SK-N-MC (cell line): Measurements from ENCODE around the gene PAK4.

Source experiments
- DNase-seq: peaks from one replicate; pipeline ENCODE4 v3.0.0-alpha.2; 2011; ENCODE audit warnings: low read depth, low spot score
- H3K27ac ChIP-seq: fragments of 200-600 bp; sonication (generic); 2 replicates; pipeline ENCODE4 v1.5.1; 2016; ENCODE audit warnings: mixed run types
- H3K36me3 ChIP-seq: fragments of 200-600 bp; sonication (generic); 2 replicates; pipeline ENCODE4 v1.6.1; 2017; ENCODE audit warnings: antibody characterized with exemption, low read length, mixed read lengths; ENCODE audit not compliant: insufficient read depth
- H3K4me3 ChIP-seq: fragments of 200-600 bp; sonication (generic); 2 replicates; pipeline ENCODE4 v1.5.1; 2016
- H3K9ac ChIP-seq: fragments of 200-600 bp; sonication (generic); 2 replicates; pipeline ENCODE4 v1.8.0; 2017; ENCODE audit warnings: mixed run types, mixed read lengths; ENCODE audit not compliant: insufficient read length
- H3K9me3 ChIP-seq: fragments of 200-600 bp; sonication (generic); 2 replicates; pipeline ENCODE4 v1.6.1; 2017; ENCODE audit warnings: low read depth, mild to moderate bottlenecking, antibody characterized with exemption, low read length, moderate library complexity, mixed read lengths
- EZH2 ChIP-seq: fragments of 200-600 bp; sonication (generic); IDR thresholded peaks from one replicate; pipeline ENCODE4 v1.6.1; 2017; ENCODE audit warnings: antibody characterized with exemption
- FOXP2 ChIP-seq: optimal IDR thresholded peaks from 2 replicates; pipeline ENCODE3; 2011; ENCODE audit warnings: mild to moderate bottlenecking, moderate library complexity; ENCODE audit not compliant: insufficient read depth; ENCODE audit errors: extremely low read length, control extremely low read depth
- POLR2AphosphoS5 ChIP-seq: IDR thresholded peaks from 2 replicates; pipeline ENCODE4 v1.6.1; 2012; ENCODE audit warnings: mild to moderate bottlenecking, low read depth, low read length, borderline replicate concordance

PAK4 gene

DNA sequence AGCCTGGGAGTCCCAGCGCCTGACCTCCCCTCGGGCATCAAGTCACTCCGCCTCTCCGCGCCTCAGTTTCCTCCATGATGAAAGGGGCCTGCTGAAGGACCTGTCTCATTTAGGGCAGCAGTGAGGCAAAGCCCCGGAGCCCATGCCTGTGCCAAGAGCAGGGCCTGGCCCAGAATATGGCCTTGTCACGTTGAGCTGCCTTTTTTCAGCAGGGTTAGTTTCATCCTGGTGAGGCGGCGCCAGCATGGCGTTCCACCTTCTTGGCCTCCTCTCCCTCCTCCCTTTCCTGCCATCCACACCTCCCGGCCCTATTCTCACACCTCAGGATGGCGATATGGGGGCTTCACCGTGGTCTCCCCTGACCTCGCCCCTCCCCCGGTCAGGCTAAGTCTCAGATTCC, 30.2 kb downstream of the PAK4 start:
- H3K9ac ChIP-seq: no peak overlapping the region
- TF ChIP-seq EZH2: no peak
- TF ChIP-seq FOXP2: no peak
- no peak for TF ChIP-seq POLR2AphosphoS5
- DNase-seq: no peak
- no peak overlapping the region for H3K27ac ChIP-seq
- no peaks in the 10 kb centered on the region for H3K36me3 ChIP-seq
- no peaks in the 10 kb centered on the region for H3K9me3 ChIP-seq
- no peak overlapping the region for H3K4me3 ChIP-seq

DNA sequence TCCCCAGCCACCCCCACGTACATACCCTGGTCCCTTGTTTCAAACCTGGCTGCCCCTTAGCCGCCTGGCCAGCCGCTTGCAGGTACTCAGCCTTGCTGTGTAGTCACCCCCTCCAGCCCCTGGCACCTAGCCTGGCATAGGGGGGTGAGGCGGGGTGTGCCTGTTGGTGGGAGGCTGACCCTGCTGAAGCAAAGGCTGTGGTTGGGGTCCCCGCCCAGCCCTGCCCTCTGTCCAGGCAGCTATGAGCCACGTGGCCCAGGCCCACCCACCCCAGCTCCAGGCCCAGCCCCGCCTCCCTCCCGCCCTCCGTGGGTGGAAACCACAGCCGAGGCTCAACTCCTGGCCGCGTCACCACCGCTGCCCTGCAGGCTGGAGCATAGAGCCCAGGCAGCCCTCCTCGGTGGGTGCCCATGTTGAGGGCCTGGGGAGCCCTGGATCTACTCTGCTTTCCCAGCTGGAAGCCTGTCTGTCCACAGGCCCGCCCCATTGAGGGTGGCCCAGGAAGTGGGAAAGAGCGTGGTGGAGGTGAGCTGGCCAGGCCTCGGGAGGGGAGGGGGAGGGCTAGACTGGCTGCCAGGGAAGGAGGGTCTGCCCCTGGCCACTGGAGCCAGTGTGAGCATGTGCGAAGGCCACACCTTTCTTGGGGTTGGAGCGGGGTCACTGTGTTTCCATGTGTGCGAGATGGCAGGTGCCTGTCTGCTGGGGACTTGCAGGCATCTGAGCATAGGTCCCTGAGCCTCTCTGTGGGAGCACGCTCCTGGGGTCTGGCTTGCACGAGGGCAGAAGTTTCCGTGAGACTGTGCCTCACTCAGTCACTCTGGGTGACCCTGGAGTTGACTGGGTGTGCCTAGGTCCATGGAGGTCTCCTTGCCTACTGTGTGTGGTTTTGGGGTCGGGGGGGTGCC, 31.0 kb downstream of the PAK4 start:
- DNase-seq: no peak

DNA sequence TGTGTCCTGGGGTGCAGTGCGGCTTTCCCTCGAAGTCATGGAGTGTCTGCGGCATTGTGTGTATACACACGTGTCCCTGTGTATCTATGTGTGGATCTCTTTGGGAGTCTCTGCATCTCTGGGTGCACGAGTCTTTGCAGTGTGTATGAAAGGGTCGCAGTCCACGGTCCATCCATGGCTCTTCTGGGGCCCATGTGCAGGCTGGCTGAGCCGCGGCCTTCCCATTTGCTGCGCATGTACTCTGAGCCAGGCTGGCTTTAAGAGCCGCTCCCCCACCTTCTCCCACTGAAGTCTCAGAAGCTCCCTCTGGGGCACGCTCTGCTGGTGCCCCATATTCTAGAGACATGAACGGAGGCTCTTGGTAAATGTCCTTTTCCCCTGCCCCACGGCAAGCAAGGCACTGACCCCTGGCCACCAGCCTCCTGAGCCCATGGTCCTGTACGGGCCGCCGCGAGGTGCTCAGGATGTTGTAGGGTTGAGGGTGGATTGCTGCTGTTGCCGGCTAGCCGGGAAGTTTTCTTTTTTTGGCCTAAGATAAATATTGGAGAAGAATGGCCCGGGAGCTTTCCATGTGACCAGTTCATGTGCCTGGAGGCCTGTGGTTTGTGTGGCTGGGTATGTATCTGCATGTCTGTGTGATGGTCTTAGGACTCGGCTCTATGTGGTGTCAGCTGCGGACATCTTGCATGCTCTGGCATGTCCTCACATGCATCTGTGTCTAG, 31.9 kb downstream of the PAK4 start:
- Histone ChIP-seq H3K4me3 (no peak overlapping the region), H3K27ac (no peak overlapping the region), H3K9ac (no peak overlapping the region), H3K36me3 (no peaks in the 10 kb centered on the region), H3K9me3 (no peaks in the 10 kb centered on the region)
- DNase-seq: no peak
- no peak for TF ChIP-seq EZH2
- no peak for TF ChIP-seq FOXP2
- no peak for TF ChIP-seq POLR2AphosphoS5

More for the DNA sequence above, 31.0 kb downstream of the PAK4 start:
- Histone ChIP-seq H3K9me3 (no peaks in the 10 kb centered on the region), H3K36me3 (no peaks in the 10 kb centered on the region), H3K4me3 (no peak overlapping the region), H3K27ac (no peak overlapping the region), H3K9ac (no peak overlapping the region)
- no peak for TF ChIP-seq FOXP2
- TF ChIP-seq EZH2: no peak
- TF ChIP-seq POLR2AphosphoS5: no peak

DNA sequence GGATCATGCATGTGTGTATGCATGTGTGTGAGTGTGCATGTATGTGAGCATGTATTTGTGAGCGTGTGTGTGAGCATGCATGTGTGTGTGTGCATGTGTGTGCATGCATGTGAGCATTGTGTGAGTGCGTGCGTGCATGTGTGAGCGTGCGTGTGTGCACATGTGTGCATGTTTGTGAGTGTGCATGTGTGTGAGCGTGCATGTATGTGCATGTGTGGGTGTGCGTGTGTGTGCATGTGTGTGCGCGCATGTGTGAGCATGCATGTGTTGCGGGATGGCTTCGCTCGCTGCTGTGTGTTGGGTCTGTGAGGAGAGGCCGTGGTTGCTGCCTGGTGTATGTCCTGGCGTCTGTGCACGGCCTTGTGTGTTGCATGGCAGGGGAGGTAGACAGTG, 32.4 kb downstream of the PAK4 start:
- Histone ChIP-seq H3K9me3 (no peaks in the 10 kb centered on the region), H3K9ac (no peak overlapping the region), H3K36me3 (no peaks in the 10 kb centered on the region), H3K4me3 (no peak overlapping the region), H3K27ac (no peak overlapping the region)
- TF ChIP-seq POLR2AphosphoS5 (no peak), FOXP2 (no peak), EZH2 (no peak)
- DNase-seq: no peak

DNA sequence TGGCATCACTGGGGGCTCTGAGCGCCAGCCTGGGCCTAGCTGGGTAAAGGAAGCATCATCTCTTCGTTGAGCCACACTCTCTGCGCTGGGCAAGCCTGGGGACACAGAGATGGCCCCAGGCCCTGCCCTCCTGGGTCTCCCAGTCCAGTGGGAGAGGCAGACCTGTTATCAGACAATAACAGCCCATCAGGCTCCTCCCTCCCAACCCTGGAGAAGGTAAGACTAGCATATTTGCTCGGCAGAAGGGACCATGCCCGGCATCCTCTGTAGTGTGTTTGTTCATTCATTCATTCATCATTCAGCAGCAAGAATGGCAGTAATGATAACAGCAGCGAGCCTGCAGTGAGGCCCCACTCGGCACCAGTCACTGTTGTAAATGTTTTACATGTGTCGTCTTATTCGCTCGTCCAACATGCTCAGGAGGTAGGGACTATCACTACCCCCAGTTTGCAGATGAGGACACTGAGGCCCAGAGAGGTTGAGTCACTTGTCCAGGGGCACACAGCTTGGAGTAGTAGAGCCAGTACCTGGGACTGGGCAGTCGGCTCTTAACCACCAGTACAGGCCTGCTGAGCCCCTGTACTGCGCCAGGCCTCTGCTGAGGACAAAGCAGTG, 33.2 kb downstream of the PAK4 start:
- Histone ChIP-seq H3K9ac (no peak overlapping the region), H3K27ac (no peak overlapping the region), H3K9me3 (no peaks in the 10 kb centered on the region), H3K36me3 (no peaks in the 10 kb centered on the region), H3K4me3 (no peak overlapping the region)
- no peak for TF ChIP-seq EZH2
- TF ChIP-seq POLR2AphosphoS5: no peak
- no peak for TF ChIP-seq FOXP2
- DNase-seq: no peak

DNA sequence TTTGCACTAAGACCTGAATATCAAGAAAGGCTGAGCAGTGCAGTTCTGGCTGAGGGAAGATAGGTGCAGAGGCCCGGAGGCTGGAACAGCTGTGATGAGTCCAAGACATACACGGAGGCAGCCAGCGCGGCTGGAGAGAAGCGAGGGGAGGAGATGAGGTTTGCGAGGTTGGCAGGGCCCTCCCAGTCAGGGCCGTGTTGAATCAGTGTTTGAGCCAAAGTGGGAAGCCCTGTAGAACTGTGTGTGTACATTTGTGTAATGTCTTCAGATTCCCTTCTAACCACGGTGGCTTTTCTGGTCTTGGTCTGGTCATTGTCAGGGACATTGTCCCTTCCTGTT, 34.9 kb downstream of the PAK4 start:
- no peak overlapping the region for H3K9ac ChIP-seq
- H3K27ac ChIP-seq: no peak overlapping the region
- TF ChIP-seq EZH2 (no peak), POLR2AphosphoS5 (no peak), FOXP2 (no peak)
- no peaks in the 10 kb centered on the region for H3K36me3 ChIP-seq
- H3K9me3 ChIP-seq: no peaks in the 10 kb centered on the region
- no peak overlapping the region for H3K4me3 ChIP-seq
- no peak for DNase-seq

DNA sequence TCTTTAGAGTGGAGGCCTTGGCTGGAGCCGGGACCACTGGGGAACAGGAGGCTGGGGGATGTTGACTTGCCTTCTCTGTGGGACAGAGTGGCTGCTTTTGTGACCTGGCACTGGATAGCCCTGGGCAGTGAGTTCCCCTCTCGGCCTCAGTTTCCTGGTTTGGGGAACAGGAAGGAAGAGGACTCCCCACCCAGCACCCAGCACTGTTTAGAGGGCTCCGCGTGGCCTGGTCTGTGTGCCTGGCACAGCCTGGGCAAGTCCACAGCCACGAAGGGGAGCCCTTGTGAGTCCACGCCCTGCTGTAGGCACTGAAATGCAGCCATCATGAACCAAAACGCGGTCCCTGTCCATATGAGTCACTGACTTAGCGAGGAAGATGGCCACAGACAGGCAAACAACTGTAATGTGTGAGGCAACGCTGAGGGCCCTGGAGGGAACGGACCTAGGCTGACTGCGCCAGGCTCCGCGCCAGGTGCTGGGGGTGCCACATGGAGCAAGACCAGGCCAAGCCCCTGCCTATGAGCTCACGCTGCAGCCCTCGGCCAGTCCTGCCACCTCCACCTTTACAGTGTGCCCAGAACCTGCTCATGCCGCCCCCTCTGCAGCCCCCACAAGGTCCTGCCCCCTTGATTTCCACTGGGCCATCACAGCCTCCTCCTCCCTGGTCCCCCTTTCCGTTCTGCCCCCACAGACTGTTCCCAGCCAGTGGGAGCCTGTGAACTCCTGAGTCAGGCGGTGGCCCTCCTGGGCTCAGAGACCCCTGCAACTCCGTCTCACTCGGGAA, 35.5 kb downstream of the PAK4 start:
- H3K27ac ChIP-seq: no peak overlapping the region
- DNase-seq: no peak
- TF ChIP-seq POLR2AphosphoS5: no peak
- TF ChIP-seq FOXP2: no peak
- no peak for TF ChIP-seq EZH2
- no peaks in the 10 kb centered on the region for H3K9me3 ChIP-seq
- no peaks in the 10 kb centered on the region for H3K36me3 ChIP-seq
- no peak overlapping the region for H3K9ac ChIP-seq
- no peak overlapping the region for H3K4me3 ChIP-seq

DNA sequence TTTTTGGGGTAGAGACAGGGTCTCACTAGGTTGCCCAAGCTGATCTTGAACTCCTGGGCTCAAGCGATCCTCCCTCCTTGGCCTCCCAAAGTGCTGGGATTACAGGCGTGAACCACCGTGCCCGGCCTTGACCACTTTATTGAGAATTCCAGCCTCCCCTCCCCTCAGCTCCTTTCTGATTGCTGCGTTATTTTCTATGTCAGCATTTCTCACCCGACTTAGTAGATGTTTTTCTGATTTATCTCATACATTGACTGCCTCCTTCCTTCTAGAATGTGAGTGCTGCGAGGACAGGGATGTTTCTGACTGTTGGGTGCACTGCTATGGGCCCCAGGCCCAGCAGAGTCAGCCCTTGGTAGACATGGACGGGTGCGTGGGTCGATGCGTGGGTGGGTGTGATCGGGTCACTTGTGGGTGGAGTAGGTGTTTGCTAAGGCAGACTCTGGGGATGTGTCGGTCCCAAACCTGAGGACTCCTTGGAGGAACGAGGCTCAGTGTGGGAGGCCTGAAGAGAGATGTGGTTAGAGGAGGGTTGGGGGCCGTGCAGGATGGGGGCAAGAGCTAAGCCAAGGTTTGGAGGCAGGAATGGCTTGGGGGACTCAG, 37.0 kb downstream of the PAK4 start:
- Histone ChIP-seq H3K9me3 (no peaks in the 10 kb centered on the region), H3K9ac (no peak overlapping the region), H3K4me3 (no peak overlapping the region), H3K27ac (no peak overlapping the region), H3K36me3 (no peaks in the 10 kb centered on the region)
- TF ChIP-seq POLR2AphosphoS5 (no peak), FOXP2 (no peak), EZH2 (no peak)
- no peak for DNase-seq
